Panc1 (cell line): ENCODE data around the gene KAT6B.

Experiments
- POLR2AphosphoS5 ChIP-seq: IDR thresholded peaks from 2 replicates; pipeline ENCODE4 v1.6.1; 2012; ENCODE audit warnings: mild to moderate bottlenecking, low read depth, low read length, moderate library complexity
- SIN3A ChIP-seq: IDR thresholded peaks from 2 replicates; pipeline ENCODE4 v1.6.1; 2012; ENCODE audit warnings: low read depth, mild to moderate bottlenecking, low read length, moderate library complexity, borderline replicate concordance; ENCODE audit not compliant: insufficient read depth
- TCF7L2 ChIP-seq: IDR thresholded peaks from 2 replicates; pipeline ENCODE4 v1.6.1; 2011; ENCODE audit warnings: mild to moderate bottlenecking, low read depth, low read length, inconsistent platforms

DNA sequence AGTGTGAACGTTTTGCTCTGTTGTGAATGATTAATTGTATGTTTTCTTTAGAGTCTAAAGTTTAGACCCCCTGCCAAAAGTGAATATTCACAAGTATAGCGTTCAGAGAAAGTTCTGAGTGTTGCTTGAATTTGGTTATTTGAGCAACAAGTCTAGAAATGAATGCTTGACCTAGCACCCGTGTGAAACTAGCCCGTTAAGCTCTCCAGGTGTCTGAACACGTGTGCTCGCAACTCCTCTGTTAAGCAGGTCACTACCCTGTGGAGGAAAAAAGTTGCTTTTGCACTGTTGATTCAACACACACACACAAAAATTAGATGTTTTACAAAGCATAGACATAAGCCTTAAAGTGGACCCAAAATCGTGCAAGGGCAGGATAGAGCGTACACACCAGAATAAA, 206.4 kb downstream of the KAT6B start:
- TF ChIP-seq POLR2AphosphoS5 (no peak), TCF7L2 (no peak), SIN3A (no peak)
